GM12864 (cell line): Measurements from ENCODE around the gene RAB3D.
"Not testable (repeated sequence)": the region's sequence is repeated elsewhere in the genome, so short reads cannot be mapped to it uniquely, and the experiment has no call there.

Experiments used
- DNase-seq: peaks from one replicate; pipeline ENCODE4 v3.0.0-alpha.2; 2011; ENCODE audit warnings: low read depth
- H3K4me3 ChIP-seq: 2 replicates; pipeline ENCODE4 v1.5.1; 2011; ENCODE audit warnings: mild to moderate bottlenecking, low read depth, low read length, control low read depth
- TF ChIP-seq, protein P1 (sequence below): IDR thresholded peaks from 2 replicates; pipeline ENCODE4 v1.5.1; 2011; ENCODE audit warnings: low read depth, mild to moderate bottlenecking, moderate library complexity, low read length, control low read depth, inconsistent platforms; ENCODE audit errors: missing control alignments

RAB3D gene

DNA sequence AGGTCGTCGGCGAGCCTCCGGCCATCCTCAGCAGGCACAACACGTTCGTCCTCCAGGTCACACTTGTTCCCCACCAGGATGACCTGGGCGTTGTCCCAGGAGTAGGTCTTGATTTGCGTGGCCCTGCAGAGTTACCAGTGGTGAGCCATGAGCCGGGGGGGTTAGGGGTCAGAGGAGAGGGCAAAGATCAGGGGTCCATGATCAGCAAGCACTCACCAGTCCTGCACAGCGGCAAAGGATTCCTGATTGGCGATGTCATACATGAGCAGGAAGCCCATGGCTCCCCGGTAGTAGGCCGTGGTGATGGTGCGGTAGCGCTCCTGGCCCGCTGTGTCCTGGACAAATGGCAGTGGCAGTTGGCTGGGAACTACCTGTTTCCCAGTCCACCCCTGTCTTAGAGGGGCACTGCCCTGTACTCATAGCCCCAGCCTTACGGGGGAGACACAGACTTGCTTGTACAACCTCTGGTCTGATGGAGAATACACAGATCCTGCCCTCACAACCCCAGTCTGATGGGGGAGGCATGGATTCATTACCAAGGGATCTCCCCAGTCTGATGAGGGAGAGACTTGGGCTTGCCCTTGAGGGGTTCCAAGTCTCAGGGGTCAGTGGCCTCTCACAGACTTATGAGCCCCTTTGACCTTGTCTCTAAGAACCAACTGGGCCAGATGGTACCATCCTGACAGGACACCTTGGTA, 3.9 kb downstream of the RAB3D start:
- no peak for DNase-seq
- TF ChIP-seq, protein P1, sequence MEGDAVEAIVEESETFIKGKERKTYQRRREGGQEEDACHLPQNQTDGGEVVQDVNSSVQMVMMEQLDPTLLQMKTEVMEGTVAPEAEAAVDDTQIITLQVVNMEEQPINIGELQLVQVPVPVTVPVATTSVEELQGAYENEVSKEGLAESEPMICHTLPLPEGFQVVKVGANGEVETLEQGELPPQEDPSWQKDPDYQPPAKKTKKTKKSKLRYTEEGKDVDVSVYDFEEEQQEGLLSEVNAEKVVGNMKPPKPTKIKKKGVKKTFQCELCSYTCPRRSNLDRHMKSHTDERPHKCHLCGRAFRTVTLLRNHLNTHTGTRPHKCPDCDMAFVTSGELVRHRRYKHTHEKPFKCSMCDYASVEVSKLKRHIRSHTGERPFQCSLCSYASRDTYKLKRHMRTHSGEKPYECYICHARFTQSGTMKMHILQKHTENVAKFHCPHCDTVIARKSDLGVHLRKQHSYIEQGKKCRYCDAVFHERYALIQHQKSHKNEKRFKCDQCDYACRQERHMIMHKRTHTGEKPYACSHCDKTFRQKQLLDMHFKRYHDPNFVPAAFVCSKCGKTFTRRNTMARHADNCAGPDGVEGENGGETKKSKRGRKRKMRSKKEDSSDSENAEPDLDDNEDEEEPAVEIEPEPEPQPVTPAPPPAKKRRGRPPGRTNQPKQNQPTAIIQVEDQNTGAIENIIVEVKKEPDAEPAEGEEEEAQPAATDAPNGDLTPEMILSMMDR: no peak
- H3K4me3 ChIP-seq: no peak overlapping the region

DNA sequence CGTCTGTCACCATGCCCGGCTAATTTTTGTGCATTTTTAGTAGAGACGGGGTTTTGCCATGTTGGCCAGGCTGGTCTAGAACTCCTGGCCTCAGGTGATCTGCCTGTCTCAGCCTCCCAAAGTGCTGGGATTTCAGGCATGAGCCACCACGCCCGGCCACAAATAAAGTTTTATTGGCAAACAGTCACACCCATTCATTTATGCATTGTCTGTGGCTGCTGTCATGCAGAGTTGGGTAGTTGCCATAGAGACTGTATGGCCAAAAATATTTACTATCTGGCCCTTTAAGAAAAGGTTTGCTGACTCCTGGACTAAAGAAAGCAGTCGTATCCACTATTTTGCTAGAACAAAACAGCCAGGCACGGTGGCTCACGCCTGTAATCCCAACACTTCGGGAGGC, 5.6 kb downstream of the RAB3D start:
- not testable (repeated sequence) for H3K4me3 ChIP-seq, DNase-seq

DNA sequence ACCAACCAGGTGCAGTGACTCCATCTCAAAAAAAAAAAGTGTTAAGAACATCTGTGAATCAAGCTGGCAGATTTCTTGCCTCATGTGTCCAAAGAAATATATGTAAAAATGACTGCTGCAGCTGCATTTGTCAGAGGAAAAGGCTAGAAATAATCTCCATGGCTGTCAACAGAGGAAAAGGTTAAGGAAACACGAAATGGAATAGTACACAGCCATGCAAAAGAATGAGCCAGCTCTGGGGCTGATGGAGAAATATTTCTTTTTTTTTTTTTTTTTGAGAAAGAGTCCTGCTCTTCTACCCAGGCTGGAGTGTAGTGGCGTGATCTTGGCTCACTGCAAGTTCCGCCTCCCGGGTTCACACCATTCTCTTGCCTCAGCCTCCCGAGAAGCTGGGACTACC, 6.6 kb downstream of the RAB3D start:
- no peak overlapping the region for H3K4me3 ChIP-seq
- TF ChIP-seq, protein P1: no peak
- no peak for DNase-seq

DNA sequence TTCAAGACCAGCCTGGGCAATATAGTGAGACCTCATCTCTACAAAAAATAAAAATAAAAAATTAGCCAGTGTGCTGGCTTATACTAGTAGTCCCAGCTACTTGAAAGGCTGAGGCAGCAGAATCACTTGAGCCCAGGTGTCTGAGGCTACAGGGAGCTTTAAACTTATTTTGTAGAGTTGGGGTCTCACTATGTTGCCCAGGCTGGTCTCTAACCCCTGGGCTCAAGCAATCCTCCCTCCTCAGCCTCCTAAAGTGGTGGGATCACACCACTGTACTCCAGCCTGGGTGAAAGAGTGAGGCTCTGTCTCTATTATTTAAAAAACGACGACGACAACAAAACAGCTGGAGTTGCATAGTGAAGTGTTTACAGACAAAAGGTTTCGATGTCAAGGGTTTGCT, 8.0 kb downstream of the RAB3D start:
- TF ChIP-seq, protein P1: no peak
- no peak overlapping the region for H3K4me3 ChIP-seq
- no peak for DNase-seq

DNA sequence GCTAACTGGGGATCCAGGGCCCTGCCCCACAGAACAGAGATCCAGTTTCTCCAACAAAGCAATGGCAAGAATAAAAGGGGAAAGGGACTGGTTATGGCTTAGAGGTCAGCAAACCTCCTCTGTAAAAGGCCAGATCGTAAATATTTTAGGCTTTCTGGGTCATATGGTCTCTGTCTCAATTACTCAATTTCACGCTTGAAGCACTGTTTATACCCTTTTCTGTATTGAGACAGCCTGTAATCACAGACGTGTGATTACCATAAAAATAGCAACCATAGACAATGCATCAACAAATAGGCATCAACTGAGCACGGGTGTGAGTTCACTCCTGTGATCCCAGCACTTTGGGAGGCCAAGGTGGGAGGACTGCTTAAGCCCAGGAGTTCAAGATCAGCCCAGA, 9.3 kb downstream of the RAB3D start:
- no peak for DNase-seq
- no peak overlapping the region for H3K4me3 ChIP-seq
- TF ChIP-seq, protein P1: no peak

DNA sequence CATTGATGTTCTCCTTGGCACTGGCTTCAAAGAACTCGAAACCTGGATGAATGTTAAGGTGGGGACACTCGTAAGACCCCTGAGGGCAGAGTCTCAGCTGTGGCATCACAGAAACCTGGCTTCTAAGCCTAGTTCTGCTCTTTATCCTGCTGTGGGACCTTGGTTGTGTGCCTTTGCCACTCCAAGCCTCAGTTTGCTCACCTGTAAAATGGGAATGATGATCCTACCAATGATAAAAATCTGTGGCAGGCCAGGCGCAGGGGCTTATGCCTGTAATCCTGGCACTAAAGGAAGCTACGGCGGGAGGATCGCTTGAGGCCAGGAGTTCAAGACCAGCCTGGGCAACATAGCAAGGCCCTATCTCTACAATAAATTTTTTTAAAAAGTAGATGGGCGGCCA, 13.9 kb downstream of the RAB3D start:
- H3K4me3 ChIP-seq: no peak overlapping the region
- DNase-seq: no peak
- TF ChIP-seq, protein P1: no peak

DNA sequence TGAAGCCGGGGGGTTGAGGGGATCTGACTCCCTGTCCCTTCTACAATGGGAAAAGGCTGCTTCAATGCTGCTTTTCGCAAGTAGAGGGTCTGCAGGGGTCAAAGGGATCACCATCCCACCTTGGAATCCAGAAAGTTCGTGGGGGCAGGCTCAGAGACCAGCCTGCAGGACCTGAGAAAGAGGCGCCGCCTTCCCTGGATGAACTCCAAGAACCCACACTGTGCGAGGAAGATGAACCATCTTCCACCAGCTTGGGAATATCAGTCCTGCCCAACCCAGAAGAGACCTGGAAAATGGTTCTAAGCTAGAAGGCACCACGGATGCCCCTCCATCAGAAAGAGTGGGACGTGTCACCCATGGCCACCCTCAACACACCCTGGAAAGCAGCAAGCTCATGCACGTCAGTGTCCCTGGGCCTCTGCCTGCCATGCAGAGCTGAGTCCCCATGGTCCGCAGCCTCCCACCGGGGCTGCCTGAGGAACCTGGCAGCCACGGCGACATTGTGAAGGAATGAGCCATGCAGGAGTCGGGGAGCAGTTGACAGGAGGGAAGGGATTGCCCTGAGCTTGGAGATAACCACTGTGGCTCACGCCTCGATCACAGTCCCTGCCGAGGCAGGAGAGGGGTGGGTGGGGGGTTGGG, 14.6 kb downstream of the RAB3D start:
- DNase-seq: no peak
- H3K4me3 ChIP-seq: no peak overlapping the region; the same call in 1 of the 2 replicates
- TF ChIP-seq, protein P1: no peak
